Gastrocnemius medialis (tissue), 4 donors: ENCODE results near the gene PTBP1. TPM values are rescaled to one million over a fixed set of nuclear protein-coding genes. Genes with fewer than 3 reads are reported as not detected.
A peak's percentile ranks its signal among the peaks of the same experiment; 100 is the strongest.

ENCODE experiments used
- ATAC-seq, 2 donors: fragments of 150-250 bp; one replicate each; pipeline ENCODE4 v1.9.1; 2016
- DNase-seq, 2 donors: peaks; one replicate each; pipeline ENCODE4 v3.0.0-alpha.2; 2019
- H3K27ac ChIP-seq, 4 donors: fragments of 200-600 bp; sonication (generic); 1 replicate in 1 of 4; 2 replicates in 3 of 4; pipeline ENCODE4 v1.5.1; 2016 to 2018; ENCODE audit warnings: mild to moderate bottlenecking in 2 of 4, moderate library complexity in 1 of 4
- H3K27me3 ChIP-seq, 3 donors: fragments of 200-600 bp; sonication (generic) in 2 of 3; 1 replicate in 1 of 3; 2 replicates in 2 of 3; pipeline versions ENCODE4 v1.5.1 to v1.6.0; 2016 to 2019; ENCODE audit warnings: mild to moderate bottlenecking in 1 of 3, moderate library complexity in 1 of 3
- H3K36me3 ChIP-seq, 2 donors: fragments of 200-600 bp; sonication (generic) in 1 of 2; one replicate each; pipeline ENCODE4 v1.5.1; 2017 to 2018
- H3K4me1 ChIP-seq, 2 donors: fragments of 200-600 bp; sonication (generic) in 1 of 2; one replicate each; pipeline ENCODE4 v1.5.1; 2016 to 2017; ENCODE audit warnings: mild to moderate bottlenecking in 2 of 2
- H3K4me3 ChIP-seq, 4 donors: fragments of 200-600 bp; sonication (generic) in 3 of 4; 1 replicate in 1 of 4; 2 replicates in 3 of 4; pipeline ENCODE4 v1.5.1; 2016 to 2019; ENCODE audit warnings: mild to moderate bottlenecking in 2 of 4
- H3K9me3 ChIP-seq, 3 donors: fragments of 200-600 bp; sonication (generic) in 2 of 3; 1 replicate in 1 of 3; 2 replicates in 2 of 3; pipeline ENCODE4 v1.5.1; 2016 to 2019
- CTCF ChIP-seq, 5 experiments: fragments of 450-650 bp in 3 of 5; fragments of 200-600 bp in 2 of 5; sonication (generic) in 2 of 5; IDR thresholded peaks in 4 of 5; conservative IDR thresholded peaks in 1 of 5; 1 replicate in 4 of 5; 2 replicates in 1 of 5; pipeline ENCODE4 v1.5.1; 2016 to 2019; ENCODE audit warnings: antibody characterized with exemption in 5 of 5, mild to moderate bottlenecking in 3 of 5, moderate library complexity in 3 of 5
- POLR2A ChIP-seq, 2 donors: fragments of 450-650 bp; IDR thresholded peaks; one replicate each; pipeline ENCODE4 v1.6.1; 2017; ENCODE audit warnings: antibody characterized with exemption in 2 of 2, mild to moderate bottlenecking in 2 of 2, moderate library complexity in 2 of 2
- in situ Hi-C, 4 donors: fragments of 200-750 bp; cut with MboI; loops; one replicate each; pipeline versions ENCODE4 v1.15.0 to v1.8.0; 2017; ENCODE audit warnings: low sequenced_read_pairs in 4 of 4
- intact Hi-C: fragments of 100-400 bp; cut with DNase I; formaldehyde crosslinking; loops from one replicate; pipeline ENCODE4 v1.15.1; 2023; ENCODE audit warnings: low total_unique reads
- microRNA counts, 2 donors: library from miRNA; unstranded; fragments of <30 nt; microRNA quantifications; one replicate each; lab custom pipeline; 2016
- microRNA-seq, 2 donors: library from miRNA; unstranded; fragments of <30 nt; microRNA quantifications; one replicate each; pipeline ENCODE4, GENCODE V29; 2016; ENCODE audit warnings: borderline replicate concordance in 2 of 2
- total RNA-seq, 4 donors: library from RNA; depleted of rRNA; stranded (reverse); fragments of >200 nt; gene quantifications; one replicate each; pipeline versions ENCODE4 v1.1.0 to v1.2.3, GENCODE V29; 2016

Gene PTBP1
- total RNA-seq, 4 donors from 2014 or later, result 29.8 to 51.7 (median 36.7) TPM

DNA sequence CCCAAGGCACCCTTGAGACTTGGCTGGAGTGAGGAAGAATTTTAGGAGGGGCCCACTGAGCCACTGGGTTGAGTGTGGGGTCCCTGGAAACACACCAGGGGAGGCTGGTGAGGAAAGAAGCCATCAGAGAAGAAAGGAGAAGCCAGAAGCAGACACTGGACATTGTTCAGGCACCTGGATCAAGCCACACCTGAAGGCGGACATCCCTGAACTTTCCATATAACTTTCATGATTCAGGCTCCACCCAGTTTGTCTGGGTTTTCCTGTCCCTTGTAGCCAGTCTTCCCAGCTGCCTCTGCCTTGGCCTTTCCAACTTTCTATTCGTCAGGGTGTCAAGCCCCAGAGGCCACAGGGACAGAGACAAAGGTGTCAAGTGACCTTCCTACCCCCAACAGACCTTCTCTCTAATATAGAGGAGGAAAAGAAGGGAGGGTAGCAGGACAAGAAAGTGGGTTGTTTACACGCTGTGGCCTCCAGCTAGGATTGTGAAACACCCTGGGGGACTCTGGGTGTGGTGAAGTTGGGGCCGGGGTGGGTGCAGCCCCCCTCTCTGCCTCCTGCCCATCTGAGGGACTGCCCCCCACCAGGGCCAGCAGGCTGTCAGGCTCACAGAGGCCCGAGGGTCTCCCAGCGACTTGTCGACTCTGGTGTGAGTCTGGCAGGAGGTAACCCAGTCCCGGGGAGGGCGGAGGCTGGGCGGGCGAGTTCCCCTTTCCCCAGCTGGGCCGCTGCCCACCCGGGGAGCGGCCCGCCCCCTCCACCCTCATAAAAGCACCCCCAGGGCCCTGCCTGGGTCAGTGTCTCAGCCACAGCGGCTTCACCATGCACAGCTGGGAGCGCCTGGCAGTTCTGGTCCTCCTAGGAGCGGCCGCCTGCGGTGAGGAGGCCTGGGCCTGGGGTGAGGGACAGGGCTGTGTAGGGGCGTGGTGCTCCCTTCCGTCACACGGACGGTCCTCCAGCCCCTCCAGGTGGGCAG lies 61.9 kb downstream of the PTBP1 start, which contains the start of gene CFD:
CFD (plus strand) TSS at position 797 of the 976 bp plus-strand sequence; CDS start at position 823, 26 bp downstream.
- TF ChIP-seq CTCF (IDR thresholded peaks at IDR 0.05 in 4 of 5, conservative IDR thresholded peaks at IDR 0.05 in 1 of 5), result no peak
- TF ChIP-seq POLR2A (IDR thresholded peaks at IDR 0.05), result peak; percentile 43 to 61
- Histone ChIP-seq H3K9me3 (no peaks in the 10 kb centered on the region), H3K4me1 (no peaks in the 10 kb centered on the region), H3K27ac (peak within 1 kb of the TSS; percentile 62 to 75 (median 66)), H3K36me3 (no peaks in the 10 kb centered on the region), H3K27me3 (peaks cover 46 to 72% (median 61%) of the 10 kb centered on the region in 3 donors), H3K4me3 (peak within 1 kb of the TSS; percentile 31 to 54 (median 42))
- peak; percentile 63 to 65 for ATAC-seq
- peak; percentile 52 to 79 for DNase-seq
- in situ Hi-C loops, result loop anchor here in 1 of 4 donors (25.0 kb wide), 1 partner anchor 128 kb away; the partner anchor contains the start of gene WDR18
- intact Hi-C loops, result loop anchor here (5.0 kb wide), 1 partner anchor 123 kb away; the partner anchor contains the start of gene WDR18

DNA sequence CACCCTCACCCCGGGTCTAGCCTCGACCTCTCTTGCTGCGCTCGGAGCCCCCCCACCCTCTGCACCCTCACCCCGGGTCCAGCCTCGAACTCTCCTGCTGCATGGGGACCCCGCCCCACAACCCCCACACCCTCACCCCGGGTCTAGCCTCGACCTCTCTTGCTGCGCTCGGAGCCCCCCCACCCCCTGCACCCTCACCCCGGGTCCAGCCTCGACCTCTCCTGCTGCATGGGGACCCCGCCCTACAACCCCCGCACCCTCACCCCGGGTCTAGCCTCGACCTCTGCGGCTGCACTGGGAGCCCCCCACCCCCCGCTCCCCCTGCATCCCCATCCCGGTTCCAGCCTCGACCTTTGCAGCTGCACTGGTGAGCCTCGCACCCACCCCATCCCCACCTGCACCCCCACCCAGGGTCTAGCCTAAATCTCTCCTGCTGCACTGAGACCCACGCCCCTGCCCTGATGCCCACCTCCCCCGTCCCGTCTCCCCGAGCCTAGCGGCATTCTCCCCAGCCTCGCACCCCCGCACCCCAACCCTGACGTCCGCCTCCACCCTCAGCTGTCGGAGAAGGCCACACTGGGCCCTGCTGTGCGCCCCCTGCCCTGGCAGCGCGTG lies 64.0 kb downstream of the PTBP1 start:
- Histone ChIP-seq H3K9me3 (no peaks in the 10 kb centered on the region), H3K4me1 (no peaks in the 10 kb centered on the region), H3K27ac (no peak overlapping the region), H3K27me3 (peaks cover 32 to 53% (median 47%) of the 10 kb centered on the region in 3 donors), H3K36me3 (no peaks in the 10 kb centered on the region), H3K4me3 (peak overlapping the region in 2 of 4 donors; percentile 41 to 54)
- in situ Hi-C loops, result loop anchor here in 1 of 4 donors (25.0 kb wide), 1 partner anchor 126 kb away; the partner anchor contains the start of gene WDR18
- ATAC-seq, result no peak
- intact Hi-C loops, result no loop called here
- no peak for DNase-seq
- TF ChIP-seq POLR2A (IDR thresholded peaks at IDR 0.05) (no peak), CTCF (IDR thresholded peaks at IDR 0.05 in 4 of 5, conservative IDR thresholded peaks at IDR 0.05 in 1 of 5) (no peak)

MicroRNA genes within 50 kb of the gene (microRNA counts, 767-probe panel; counts per million panel counts)
- 356 to 448 counts per million in 2 donors for microRNA hsa-miR-3187-3p (lab: Ali Mortazavi, UCI)

Small RNA genes lying within 50 kb of the gene (microRNA-seq; reads per million reads assigned to microRNA genes)
- 2.4 to 3.4 reads per million in 2 donors for gene MIR3187
- 0 to 1.2 reads per million in 2 donors for gene MIR4745

Other genes with a start within 250 kb of the PTBP1 start
- 100 to 1,000 TPM; 305 to 380 (median 364) TPM for gene BSG, start 224.9 kb upstream of the PTBP1 start, total RNA-seq
- gene HCN2, start 207.6 kb upstream of the PTBP1 start, total RNA-seq, result under 1 TPM in 1 of 4 donors, not detected in 3; 0.10 TPM
- gene POLRMT, start 163.9 kb upstream of the PTBP1 start, total RNA-seq, result 10 to 100 TPM; 43.9 to 83.4 (median 73.8) TPM
- gene FGF22, start 157.6 kb upstream of the PTBP1 start, total RNA-seq, result not detected
- gene RNF126, start 134.2 kb upstream of the PTBP1 start, total RNA-seq, result 100 to 1,000 TPM in 3 of 4 donors, 10 to 100 TPM in 1; 72.3 to 148 (median 129) TPM
- 10 to 100 TPM in 3 of 4 donors, 1 to 10 TPM in 1; 7.5 to 20.1 (median 15.9) TPM for gene FSTL3, start 121.1 kb upstream of the PTBP1 start, total RNA-seq
- gene PRSS57, start 102.0 kb upstream of the PTBP1 start, total RNA-seq, result not detected
- 10 to 100 TPM in 1 of 4 donors, 1 to 10 TPM in 3; 4.4 to 10.2 (median 7.2) TPM for gene PALM, start 88.5 kb upstream of the PTBP1 start, total RNA-seq
- gene MISP, start 46.3 kb upstream of the PTBP1 start, total RNA-seq, result 1 to 10 TPM in 1 of 4 donors, not detected in 3; 1.2 TPM
- not detected for gene PLPPR3, start 24.5 kb downstream of the PTBP1 start, total RNA-seq
- gene AZU1, start 30.4 kb downstream of the PTBP1 start, total RNA-seq, result not detected
- gene PRTN3, start 43.5 kb downstream of the PTBP1 start, total RNA-seq, result under 1 TPM in 1 of 4 donors, not detected in 3; 0.51 TPM
- gene ELANE, start 54.9 kb downstream of the PTBP1 start, total RNA-seq, result under 1 TPM in 2 of 4 donors, not detected in 2; 0.46 to 0.84 TPM
- 100 to 1,000 TPM; 153 to 309 (median 210) TPM for gene CFD, start 62.2 kb downstream of the PTBP1 start, total RNA-seq
- 10 to 100 TPM; 22.0 to 67.6 (median 54.6) TPM for gene MED16, start 95.7 kb downstream of the PTBP1 start, total RNA-seq
- not detected for gene RNU6-9, start 96.0 kb downstream of the PTBP1 start, total RNA-seq
- gene R3HDM4, start 115.8 kb downstream of the PTBP1 start, total RNA-seq, result 10 to 100 TPM; 37.2 to 49.1 (median 44.3) TPM
- not detected for gene KISS1R, start 119.9 kb downstream of the PTBP1 start, total RNA-seq
- gene ARID3A, start 128.6 kb downstream of the PTBP1 start, total RNA-seq, result 1 to 10 TPM; 1.8 to 9.9 (median 7.8) TPM
- 10 to 100 TPM in 3 of 4 donors, 1 to 10 TPM in 1; 4.4 to 59.0 (median 28.6) TPM for gene WDR18, start 186.9 kb downstream of the PTBP1 start, total RNA-seq
- gene GRIN3B, start 203.0 kb downstream of the PTBP1 start, total RNA-seq, result not detected
- 100 to 1,000 TPM in 3 of 4 donors, 10 to 100 TPM in 1; 98.5 to 150 (median 124) TPM for gene TMEM259, start 223.7 kb downstream of the PTBP1 start, total RNA-seq
- not detected for gene RNU6-2, start 224.1 kb downstream of the PTBP1 start, total RNA-seq
- gene CNN2, start 229.2 kb downstream of the PTBP1 start, total RNA-seq, result 10 to 100 TPM in 1 of 4 donors, 1 to 10 TPM in 3; 2.2 to 10.1 (median 4.1) TPM
- gene ABCA7, start 242.7 kb downstream of the PTBP1 start, total RNA-seq, result 10 to 100 TPM in 3 of 4 donors, 1 to 10 TPM in 1; 6.0 to 20.0 (median 15.0) TPM